GM19438 (cell line): Measurements from ENCODE around the gene KIF5C.

ENCODE experiments used
- ATAC-seq: cut with Tn5 transposase; IDR thresholded peaks from one replicate; pipeline ENCODE4 v1.9.1; 2021; ENCODE audit warnings: low read depth; ENCODE audit not compliant: unreplicated experiment

KIF5C gene

DNA sequence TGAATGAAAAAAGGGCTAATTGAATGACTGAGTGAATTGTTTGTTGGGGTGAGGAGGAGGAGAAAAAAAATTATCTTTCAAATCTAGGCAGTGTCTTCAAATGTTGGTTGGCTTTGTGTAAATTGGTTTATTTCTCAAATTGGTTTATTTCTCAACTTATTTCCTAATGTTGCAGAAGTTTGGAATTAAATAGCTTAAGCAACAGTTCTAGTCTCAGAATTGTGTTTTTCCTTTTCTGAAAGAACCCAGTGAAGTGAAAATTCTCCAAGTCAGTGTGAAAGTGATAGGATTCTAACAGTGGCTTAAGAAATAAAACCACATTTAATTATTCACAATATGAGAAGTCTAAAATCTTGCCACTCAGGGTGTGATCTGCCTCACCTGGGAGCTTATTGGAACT lies 108.9 kb downstream of the KIF5C start:
- ATAC-seq: no peak

DNA sequence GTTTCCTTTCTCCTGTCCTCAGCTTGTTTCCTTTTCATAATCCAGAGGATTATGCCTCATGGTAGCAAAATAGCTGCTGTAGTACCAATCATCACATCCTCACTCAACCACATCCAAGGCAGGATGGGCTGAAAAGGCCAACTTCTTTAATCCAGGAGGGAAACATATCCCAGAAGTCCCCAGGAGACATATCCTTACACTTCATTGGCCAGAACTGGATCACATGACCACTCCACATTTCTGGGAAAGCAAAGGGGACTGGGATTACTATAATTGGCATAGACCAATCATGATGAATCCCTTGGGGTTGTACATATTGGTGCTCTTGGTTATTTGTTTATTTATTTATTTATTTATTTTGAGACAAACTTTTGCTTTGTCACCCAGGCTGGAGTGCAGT lies 109.4 kb downstream of the KIF5C start:
- ATAC-seq: no peak

DNA sequence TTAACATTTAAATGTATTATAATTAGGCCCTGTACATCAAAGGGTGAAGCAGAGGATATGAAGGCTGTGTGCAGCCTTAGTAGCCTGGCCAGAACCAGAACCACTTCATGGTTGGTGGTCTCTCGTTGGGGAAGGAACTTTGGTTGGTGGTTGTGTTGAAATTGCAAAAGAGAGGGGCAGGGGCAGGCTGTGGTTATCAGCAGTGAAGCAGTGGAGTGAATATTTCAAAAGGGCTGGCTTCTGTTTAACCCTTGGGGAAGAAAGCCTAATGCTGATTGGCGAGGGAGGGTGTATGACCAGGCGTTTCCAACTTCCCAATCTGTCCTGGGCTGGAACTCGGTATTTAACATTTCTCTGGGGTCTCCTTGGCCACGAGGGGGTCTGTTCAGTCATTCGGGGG lies 112.3 kb downstream of the KIF5C start:
- no peak for ATAC-seq

DNA sequence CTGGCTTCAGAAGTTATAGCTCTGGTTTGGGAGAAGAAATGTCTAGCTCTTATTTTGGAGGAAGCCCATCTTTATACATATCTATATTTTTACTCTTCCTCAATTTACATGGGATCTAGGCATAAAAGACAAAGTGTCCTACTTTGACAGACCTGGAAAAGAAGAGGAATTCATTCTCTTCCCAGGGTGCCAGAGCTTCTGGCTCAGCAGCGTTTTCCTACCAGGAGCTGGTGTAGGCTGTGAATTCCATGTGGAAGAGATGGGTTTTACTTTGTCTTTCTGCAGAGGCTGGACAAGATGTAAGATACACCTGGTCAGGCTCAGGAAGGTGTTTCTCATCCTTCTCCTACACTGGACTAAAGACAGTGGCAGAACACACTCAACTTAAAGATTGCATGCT lies 113.3 kb downstream of the KIF5C start:
- no peak for ATAC-seq

DNA sequence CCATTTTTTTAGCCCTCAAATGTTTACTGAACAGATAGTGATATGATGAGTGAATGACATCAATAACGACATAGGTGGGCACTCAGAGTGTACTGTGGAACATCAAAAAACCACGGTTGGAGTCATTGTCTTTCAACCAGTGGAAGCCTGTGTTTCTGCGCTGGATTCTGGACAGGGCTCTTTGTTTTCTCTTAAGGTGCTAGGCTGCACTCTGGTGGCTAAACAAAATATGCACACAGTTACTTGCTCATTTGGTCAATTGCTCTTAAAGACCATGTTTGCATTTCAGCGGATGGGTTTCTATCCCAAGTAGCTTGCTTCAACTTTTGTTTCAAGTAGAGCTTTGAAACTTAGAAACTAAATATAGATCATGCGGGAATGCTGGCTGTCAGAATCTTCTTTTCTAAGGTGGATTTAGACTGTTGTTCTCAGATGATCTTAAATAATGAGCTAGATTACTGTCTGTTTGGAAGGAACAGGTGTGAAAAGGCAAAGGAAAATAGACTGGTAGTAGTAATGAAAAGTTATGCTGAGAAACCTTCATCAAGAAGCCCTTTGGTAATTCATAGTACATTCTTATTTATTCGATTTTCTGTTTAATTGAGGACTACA lies 115.0 kb downstream of the KIF5C start:
- ATAC-seq: peak; percentile 85

DNA sequence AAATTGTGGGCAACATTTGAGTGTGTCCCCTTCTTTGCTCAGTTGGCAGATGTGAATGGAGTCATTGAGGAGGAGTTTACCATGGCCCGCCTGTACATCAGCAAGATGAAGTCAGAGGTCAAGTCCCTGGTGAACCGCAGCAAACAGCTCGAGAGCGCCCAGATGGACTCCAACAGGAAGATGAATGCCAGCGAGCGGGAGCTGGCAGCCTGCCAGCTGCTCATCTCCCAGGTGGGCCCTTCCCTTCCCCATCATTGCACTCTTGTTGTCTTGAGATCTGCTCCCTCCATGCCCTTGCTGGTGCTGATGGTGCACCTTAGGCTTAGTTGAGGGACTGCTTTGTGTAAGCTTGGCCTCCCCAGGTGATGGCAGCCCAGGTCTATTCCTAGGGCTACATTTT lies 115.9 kb downstream of the KIF5C start:
- ATAC-seq: no peak

DNA sequence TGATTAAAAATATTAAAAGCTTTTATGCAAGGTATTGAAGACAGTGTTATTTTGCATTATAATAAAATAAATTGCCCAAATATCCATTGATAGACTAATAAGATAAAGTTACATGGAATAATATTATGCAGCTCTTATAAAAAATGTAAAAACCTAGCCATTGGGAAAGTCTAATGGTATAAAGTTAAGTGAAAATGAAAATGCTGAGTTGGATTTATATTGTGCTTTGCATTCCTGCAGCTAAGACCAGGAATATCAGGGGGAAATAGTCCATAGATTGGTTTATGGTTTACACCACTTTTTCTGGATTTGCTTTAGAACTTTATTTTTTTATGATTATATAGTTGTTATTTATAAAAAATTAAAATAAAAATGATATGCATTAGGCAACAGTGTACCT lies 117.4 kb downstream of the KIF5C start:
- no peak for ATAC-seq

DNA sequence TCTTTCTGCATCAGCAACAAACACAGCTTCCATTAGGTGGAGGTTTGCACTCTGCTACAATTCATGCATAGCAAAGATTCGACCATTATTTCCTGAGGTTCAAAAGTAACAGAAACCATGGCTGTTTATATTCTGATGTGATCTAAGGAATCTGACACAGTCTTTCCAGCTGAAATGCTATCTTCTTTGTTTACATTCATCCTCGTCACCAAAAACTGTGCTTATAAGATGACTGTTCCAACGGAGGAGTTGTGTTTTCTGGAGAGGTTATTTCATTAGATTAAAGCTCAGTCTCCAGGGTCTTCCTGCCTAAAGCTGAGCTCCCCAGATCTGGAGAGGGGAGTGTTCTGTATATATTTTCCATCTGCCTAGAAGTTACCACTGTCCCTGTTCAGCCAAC lies 118.3 kb downstream of the KIF5C start:
- ATAC-seq: no peak

DNA sequence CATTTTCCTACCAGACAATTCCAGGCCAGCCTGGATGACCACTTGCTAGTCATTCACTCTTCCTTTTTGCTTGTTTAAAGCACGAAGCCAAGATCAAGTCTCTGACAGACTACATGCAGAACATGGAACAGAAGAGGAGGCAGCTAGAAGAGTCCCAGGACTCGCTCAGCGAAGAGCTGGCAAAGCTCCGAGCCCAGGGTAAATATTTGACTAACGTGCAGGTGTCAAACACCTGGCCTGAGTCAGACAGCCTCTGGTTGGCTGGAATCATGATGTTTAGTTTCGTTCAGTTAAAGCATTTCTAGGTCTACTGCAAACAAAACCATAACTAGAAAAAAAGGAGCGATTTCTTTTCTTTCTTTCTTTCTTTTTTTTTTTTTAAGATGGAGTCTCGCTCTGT lies 119.3 kb downstream of the KIF5C start:
- no peak for ATAC-seq

DNA sequence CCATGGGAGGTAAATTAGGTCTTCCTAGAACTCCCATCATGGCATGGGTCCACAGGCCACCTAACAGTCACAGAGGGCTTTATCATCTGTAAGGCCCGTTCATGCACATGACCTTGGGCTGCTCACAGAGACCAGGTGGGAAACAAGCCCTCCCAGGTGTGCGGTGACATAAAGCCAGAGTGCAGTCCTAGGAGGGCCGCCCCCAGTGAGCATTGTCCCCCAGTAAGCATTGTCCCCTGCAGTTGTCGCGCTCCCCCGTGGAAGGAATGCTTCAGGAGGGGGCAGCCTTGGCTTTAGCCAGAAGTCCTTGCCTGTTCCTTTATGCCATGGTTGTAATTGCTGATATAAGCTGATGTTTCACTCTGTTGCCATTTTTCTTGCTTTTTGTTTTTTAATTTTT lies 121.8 kb downstream of the KIF5C start:
- ATAC-seq: no peak

DNA sequence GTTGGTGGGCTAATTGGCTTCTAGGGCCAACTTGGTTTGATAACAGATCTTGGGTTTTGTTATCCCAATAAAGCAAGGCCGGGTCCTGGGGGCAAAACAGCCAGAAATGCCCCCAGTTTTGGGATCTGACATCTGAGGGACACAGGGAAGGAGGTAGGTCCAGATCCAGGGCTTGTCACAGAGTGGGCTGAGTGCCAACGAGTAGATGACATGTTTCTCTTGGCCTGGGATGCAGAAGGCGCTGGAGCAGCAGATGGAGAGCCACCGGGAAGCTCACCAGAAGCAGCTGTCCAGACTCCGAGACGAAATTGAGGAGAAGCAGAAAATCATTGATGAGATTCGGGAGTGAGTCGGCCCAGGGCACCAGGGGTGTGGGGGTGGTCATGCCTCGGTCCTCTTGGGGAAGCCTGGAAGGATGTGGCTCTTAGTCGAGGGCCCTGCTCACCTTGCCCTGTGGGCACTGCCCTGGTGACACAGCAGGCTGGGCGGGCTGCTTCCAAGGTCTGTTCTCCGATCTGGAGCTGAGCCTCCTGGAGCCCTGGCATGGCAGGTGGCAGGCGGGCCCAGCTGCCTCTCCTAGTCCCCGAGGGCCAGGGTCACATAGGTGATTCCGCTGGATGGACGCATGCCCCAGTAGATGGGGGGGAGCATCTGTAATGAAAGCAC lies 123.3 kb downstream of the KIF5C start:
- no peak for ATAC-seq

DNA sequence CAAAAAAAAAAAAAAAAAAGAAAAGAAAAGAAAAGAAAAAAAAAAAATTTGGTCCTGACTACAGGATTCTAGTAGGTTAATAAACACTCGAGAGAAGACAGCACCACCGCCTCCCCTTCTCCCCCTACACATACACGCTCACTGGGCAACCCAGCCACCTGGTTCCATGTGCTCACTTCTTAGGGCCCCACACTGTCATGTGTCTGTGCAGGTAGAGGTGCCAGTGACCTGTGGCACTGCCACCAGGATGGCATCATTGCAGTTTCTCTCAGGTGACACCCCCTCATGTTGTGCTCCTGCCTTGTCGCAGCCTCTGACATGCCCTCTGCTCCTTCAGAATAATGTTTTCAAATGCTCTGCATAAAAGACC lies 123.8 kb downstream of the KIF5C start:
- no peak for ATAC-seq

DNA sequence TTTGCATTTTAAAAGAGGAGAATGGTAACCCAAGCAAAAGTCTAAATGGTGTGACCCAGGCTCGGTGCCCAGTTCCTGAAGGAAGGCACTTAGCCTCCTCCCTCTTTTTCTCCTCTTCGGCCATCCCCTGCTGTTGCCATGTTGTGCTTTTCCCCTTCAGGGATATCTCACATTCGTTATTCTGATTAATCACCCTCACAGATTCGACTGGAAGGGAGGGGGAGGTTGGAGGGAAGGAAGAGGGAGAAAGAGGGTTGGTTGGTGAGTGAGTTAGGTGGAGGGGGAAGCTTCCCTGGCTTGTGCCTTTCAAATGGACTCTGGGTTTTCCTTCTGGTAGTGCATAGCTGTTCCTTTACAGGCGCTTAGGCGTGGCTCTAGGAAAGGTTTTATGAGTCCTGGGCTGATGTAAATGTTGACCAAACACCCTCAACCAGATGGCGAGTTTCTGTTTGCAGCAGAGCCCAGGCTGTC lies 124.5 kb downstream of the KIF5C start:
- ATAC-seq: no peak

DNA sequence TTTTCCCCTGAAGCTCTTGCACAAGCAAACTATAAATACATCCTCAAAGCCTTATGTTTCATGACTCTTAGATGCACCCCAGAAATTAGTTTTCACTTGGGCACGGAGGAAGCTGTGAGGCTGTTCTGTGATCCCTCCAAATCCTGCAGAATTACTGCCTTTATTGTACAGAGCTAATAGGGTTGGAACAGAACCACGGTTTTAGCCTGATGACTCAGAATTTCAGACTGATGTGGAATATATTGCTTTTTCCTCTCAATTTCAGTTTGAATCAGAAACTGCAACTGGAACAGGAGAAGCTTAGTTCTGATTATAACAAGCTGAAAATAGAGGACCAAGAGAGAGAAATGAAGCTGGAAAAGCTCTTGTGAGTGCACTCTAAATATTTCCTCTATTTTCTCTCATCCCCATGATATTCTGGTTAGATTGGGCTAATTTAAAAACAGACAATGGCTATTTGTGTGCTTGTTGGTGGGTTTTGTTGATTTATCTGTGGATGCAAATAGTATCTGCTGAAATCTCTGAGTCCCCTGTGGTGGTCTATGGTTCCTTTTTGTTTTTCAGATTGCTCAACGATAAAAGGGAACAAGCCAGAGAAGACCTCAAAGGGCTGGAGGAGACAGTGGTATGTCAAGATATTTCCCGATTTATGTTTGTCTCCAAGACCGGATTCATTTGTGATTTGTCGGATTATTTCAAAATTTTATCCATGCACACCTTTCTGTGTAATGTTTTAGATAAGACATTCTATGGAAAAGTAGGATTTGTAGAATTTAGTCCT lies 125.3 kb downstream of the KIF5C start:
- ATAC-seq: no peak

DNA sequence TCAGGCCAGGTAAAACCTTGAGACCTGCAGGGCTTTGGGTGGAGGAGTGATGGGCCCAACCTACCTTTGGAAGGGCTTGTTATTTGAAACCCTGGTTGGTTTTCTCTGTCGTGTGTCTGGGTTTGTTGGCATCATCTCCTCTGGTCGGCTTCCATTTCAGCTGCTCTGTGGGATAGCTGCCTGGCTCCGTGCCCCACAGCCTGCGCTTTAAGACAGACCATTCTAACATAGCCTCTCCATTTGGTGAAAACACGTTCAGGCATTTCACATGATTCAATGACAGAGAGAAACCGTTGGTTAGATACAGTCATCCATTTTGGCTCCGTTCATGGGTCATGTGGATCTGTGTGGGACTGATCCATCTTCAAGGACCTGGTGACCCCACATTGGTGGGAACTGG lies 126.5 kb downstream of the KIF5C start:
- no peak for ATAC-seq

DNA sequence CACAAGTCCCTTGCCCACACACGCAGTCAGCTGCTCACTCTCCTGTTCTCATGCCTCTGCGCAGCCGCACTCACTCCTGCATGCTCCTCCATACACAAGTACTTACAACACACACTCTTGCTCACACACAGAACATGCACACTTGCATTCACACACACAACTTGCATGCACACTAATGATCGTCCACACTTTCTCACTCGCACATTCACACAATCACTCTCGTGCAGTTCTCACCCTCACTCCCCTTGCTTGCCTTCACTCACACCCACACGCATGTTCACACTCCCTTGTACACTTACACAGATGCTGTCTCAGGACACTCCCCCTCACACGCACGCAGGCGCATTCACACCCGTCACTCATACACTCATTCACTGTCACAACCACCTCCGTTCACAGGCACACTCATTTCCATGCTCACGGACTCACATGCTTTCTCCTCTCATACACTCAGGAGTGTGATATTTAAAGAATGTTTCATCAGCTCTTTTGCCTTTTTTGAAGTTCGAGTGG lies 127.4 kb downstream of the KIF5C start:
- no peak for ATAC-seq

DNA sequence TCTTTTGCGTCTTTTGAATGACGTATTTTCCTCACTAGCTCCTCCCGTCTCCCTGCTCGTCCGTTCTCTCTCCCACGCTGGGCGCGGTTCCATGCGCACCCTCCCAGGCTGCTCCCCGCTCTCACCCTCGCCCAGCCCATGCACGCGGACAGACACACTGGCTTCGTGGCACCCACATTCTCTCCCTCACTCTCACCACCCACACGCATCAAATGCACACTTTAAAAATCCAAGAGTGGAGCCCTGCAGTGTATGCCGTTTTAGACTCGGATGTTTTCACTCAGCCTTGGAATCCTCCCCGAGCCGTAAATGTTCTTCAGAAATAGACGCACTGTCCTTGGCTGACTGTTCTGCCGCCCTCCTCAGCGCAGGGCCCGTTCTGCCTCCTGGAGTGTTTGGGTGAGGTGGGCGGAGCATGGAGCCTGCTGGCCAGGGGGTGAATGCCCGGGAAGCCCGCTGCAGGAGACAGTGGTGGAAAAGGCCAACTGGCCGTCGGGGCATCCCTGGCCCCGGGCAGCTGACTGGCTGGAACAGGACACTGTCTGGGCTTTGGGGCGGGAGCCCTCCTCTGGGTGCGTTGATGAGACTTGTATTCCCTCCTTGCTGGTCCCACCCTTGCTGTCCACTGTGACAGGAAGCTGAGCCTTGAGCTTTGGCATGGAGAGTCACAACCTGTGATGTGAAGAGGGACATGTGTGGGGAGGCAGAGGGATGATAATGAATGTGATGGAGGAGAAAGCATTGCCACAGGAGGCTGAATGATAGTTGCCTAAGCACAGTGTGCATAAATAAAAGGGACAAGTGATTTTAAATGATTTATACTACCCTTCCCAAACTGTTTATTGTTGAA lies 128.1 kb downstream of the KIF5C start:
- ATAC-seq: no peak

DNA sequence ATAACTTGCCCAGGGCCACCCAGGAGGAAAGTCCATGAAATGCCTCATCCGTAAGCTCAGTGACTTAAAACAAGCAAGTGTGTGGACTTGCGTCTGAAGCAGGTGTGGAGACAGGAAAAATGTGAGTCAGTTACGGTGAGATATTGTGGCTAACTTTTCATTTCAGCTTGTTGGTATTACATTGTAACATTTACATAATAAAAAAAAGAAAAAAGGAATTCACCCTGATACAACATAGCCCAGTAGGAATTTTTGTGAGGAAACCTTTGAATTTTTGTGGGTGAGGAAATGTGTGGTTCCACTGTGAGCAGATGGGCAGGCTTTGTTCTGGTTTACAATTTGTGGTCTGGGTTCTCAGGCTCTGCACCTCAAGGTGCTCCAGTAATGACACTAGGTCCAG lies 129.8 kb downstream of the KIF5C start:
- no peak for ATAC-seq

DNA sequence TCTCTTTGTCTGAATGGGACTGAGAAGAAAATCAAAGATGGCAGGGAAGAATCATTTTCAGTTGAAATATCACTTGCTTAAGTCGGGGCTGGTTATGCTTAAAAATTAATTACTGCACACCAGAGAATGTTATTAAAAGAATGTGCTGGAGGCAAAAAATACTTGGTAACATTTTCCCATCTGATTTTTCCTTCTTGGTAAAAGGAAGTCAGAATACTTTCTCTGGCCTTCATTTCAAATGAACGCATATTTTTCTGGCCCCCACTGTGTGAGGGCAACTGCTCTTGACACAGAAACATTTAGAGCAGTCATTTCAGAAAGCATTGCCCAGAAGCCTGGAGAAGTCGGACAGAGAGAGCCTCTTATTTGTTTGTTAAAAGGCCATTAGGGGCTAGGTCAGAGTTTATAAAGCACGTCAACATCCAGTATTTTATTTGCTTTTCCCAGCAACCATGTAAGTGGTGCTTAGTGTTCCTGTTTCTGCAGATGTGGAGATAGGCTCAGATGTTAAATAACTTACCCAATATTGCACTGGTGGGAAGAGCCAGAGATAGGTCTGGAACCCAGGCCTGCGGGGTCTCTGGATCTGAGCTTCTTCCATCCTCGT lies 130.5 kb downstream of the KIF5C start:
- ATAC-seq: no peak

DNA sequence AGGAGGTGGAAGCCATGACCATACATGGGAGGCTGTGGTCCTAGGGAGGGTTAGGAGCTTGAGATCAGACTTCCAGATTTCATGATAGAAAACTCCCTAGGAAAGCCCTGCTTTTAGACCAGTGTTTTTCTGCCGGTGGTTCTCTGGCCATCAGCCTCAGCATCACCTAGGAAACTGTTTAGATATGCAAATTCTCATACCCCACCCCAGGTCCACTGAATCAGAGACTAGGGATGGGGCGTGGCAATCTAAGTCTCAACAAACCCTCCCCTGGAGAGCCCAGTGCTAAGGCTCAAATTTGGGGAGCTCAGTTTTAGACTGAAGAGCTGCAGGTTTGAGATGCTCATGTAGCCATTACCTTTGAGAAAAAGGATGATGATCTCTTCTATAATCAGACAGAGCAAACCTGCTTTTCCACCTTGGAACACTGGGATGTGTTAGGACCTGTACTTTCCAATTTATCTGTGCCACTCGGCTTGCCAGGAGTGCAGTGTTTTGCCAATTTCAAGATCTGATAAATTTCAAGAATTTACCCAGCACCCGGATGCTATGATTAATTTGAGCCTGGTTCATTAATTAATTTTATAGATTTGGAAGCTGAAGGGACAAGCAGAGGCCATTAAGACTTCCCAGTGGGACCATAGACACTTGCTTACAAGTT lies 132.0 kb downstream of the KIF5C start:
- no peak for ATAC-seq
